ENCODE results near the gene STAG3. TPM values are rescaled to one million over a fixed set of nuclear protein-coding genes. Genes with fewer than 3 reads are reported as not detected.
A peak's percentile ranks its signal among the peaks of the same experiment; 100 is the strongest.
"Not testable (repeated sequence)": the region's sequence is repeated elsewhere in the genome, so short reads cannot be mapped to it uniquely, and the experiment has no call there.

The STAG3 gene
- total RNA-seq, 2 experiments from 2014 or later: 16.5 to 20.6 TPM

DNA sequence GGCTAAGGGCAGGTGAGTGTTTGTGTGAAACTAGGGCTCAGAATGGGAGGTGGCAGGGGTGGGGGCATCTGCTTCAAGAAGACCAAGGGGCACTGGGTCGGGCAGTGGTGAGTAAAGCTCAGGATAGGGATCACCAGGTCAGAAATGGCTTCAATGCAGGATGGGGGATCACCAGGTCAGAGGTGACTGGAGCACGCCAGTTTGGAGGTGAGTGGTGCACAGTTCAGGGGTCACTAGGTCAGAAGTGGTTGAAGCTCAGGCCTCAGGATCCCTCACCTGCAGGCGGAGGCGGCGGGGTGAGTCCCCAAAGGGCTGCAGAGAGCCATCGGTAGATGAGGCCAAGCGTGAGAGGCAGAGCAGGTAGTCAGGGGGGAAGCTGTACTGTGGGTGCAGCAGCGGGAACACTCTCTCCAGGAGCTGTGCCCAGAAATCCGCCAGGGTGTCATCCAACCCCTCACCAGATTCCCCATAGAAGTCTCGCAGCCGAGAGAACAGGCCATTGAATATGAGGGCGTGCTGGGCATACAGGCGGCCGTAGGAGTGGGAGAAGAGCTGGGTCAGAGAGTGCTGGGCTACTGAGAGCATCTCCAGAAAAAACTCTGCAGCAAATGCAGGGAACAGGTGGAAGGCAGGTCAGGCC lies 2.3 kb upstream of the STAG3 start:
- peaks cover 26% of the 10 kb centered on the region for H3K27me3 Mint-ChIP-seq (ENCODE audit: low read depth)
- ATAC-seq: no peak
- peak overlapping the region; percentile 5 for H3K27ac Mint-ChIP-seq
- DNase-seq: no peak
- H3K36me3 Mint-ChIP-seq (ENCODE audit: low read depth): peaks cover 6% of the 10 kb centered on the region
- ChIA-PET POLR2A (interaction anchor here (1.5 kb wide), 1 partner anchor 9 kb away, joined by 4 read pairs; no protein-coding TSS in a partner anchor), CTCF (interaction anchor here (0.6 to 2.5 kb wide), 3 partner anchors 15 to 43 kb away, joined by 3 to 10 read pairs (median 4); partner anchors contain the start of gene LAMTOR4)
- no peaks in the 10 kb centered on the region for H3K9me3 Mint-ChIP-seq (ENCODE audit: insufficient read depth)
- H3K4me3 Mint-ChIP-seq: no peak overlapping the region
- peaks cover 40% of the 10 kb centered on the region for H3K4me1 Mint-ChIP-seq (ENCODE audit: low read depth)

GRCh38 chr7:100176096-100177044 lies 1.3 kb upstream of the STAG3 start:
- peak overlapping the region; percentile 3 for H3K27ac Mint-ChIP-seq

DNA sequence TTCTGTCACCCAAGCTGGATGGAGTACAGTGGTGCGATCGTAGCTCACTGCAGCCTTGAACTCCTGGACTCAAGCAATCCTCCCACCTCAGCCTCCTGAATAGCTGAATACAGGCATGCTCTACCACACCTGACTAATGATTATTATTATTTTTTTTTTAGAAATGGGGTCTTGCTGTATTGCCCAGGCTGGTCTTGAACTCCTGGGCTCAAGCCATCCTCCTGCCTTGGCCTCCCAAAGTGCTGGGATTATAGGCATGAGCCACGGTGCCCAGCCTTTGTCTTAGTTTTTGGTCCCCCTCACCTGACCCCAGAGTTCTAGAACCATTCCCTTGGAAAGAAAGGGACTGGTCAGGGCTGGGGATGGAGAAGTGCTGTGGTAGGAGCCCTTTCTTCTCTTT lies 2.4 kb downstream of the STAG3 start:
- H3K36me3 Mint-ChIP-seq (ENCODE audit: low read depth); DNase-seq; H3K9me3 Mint-ChIP-seq (ENCODE audit: insufficient read depth); ATAC-seq: not testable (repeated sequence)
- ChIA-PET POLR2A (interaction anchor here (1.0 to 1.3 kb wide), 4 partner anchors 15 to 38 kb away, joined by 3 to 5 read pairs (median 4); no protein-coding TSS in a partner anchor), CTCF (interaction anchor here (0.7 to 5.8 kb wide), 8 partner anchors 9 to 48 kb away, joined by 3 to 51 read pairs (median 7); partner anchors contain the start of gene GAL3ST4)
- H3K27me3 Mint-ChIP-seq (ENCODE audit: low read depth): peaks cover 13% of the 10 kb centered on the region
- H3K4me3 Mint-ChIP-seq: peak overlapping the region; percentile 57
- H3K4me1 Mint-ChIP-seq (ENCODE audit: low read depth): peaks cover 60% of the 10 kb centered on the region
- peak overlapping the region; percentile 90 for H3K27ac Mint-ChIP-seq

More at GRCh38 chr7:100176096-100177044, 1.3 kb upstream of the STAG3 start:
- ATAC-seq (no peak), DNase-seq (no peak)
- POLR2A ChIA-PET: interaction anchor here (0.9 to 1.7 kb wide), 4 partner anchors 8 to 41 kb away, joined by 3 to 5 read pairs (median 4); partner anchors contain the start of genes GAL3ST4 and LAMTOR4
- Mint-ChIP-seq H3K4me3 (peak overlapping the region; percentile 77), H3K27me3 (ENCODE audit: low read depth) (peaks cover 21% of the 10 kb centered on the region), H3K4me1 (ENCODE audit: low read depth) (peaks cover 42% of the 10 kb centered on the region), H3K36me3 (ENCODE audit: low read depth) (peaks cover 8% of the 10 kb centered on the region), H3K9me3 (ENCODE audit: insufficient read depth) (no peaks in the 10 kb centered on the region)
- CTCF ChIA-PET: interaction anchor here (1.2 to 5.8 kb wide), 9 partner anchors 8 to 46 kb away, joined by 3 to 51 read pairs (median 6); partner anchors contain the start of gene GAL3ST4

- Mint-ChIP-seq H3K4me1 (ENCODE audit: low read depth) (peaks cover 48% of the 10 kb centered on the region), H3K27ac (peak overlapping the region; percentile 60)
- not testable (repeated sequence) for H3K4me3 Mint-ChIP-seq; H3K27me3 Mint-ChIP-seq (ENCODE audit: low read depth); DNase-seq; ATAC-seq; H3K9me3 Mint-ChIP-seq (ENCODE audit: insufficient read depth); H3K36me3 Mint-ChIP-seq (ENCODE audit: low read depth)
- CTCF ChIA-PET: interaction anchor here (0.7 to 5.8 kb wide), 5 partner anchors 7 to 50 kb away, joined by 3 to 51 read pairs (median 14); no protein-coding TSS in a partner anchor
- POLR2A ChIA-PET: interaction anchor here (1.8 to 1.9 kb wide), 2 partner anchors 11 to 39 kb away, joined by 4 to 6 read pairs; no protein-coding TSS in a partner anchor
Measured at GRCh38 chr7:100182616-100183015, 4.9 kb downstream of the STAG3 start.

- DNase-seq; H3K27me3 Mint-ChIP-seq (ENCODE audit: low read depth); H3K9me3 Mint-ChIP-seq (ENCODE audit: insufficient read depth); H3K36me3 Mint-ChIP-seq (ENCODE audit: low read depth); ATAC-seq; H3K4me3 Mint-ChIP-seq; H3K27ac Mint-ChIP-seq: not testable (repeated sequence)
- H3K4me1 Mint-ChIP-seq (ENCODE audit: low read depth): peaks cover 44% of the 10 kb centered on the region
- POLR2A ChIA-PET: interaction anchor here (1.9 kb wide), 1 partner anchor 39 kb away, joined by 4 read pairs; no protein-coding TSS in a partner anchor
- CTCF ChIA-PET: interaction anchor here (2.5 kb wide), 2 partner anchors 34 to 50 kb away, joined by 14 to 15 read pairs; no protein-coding TSS in a partner anchor
Measured at GRCh38 chr7:100183090-100183489, 5.4 kb downstream of the STAG3 start.

DNA sequence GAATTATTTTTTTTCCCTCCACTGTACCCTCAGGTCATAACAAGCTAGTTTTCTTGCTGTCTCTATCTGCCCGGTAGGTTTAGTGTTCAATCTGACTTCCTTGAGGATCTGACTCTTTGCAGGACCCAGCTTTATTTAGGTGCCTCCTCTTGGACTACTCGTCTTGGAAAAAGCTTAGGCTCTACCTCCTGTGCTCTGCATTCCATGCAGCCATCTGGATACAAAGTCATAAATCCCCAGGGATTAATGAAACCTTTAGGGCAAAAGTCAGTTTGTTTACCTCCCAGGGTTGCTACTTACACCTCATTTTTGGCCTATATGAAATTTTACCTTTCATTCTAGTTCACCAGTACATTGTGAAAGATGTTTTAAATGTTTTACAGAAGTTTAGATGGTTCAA lies 8.0 kb downstream of the STAG3 start:
- Mint-ChIP-seq H3K27ac (no peak overlapping the region), H3K9me3 (ENCODE audit: insufficient read depth) (no peaks in the 10 kb centered on the region), H3K4me3 (no peak overlapping the region), H3K36me3 (ENCODE audit: low read depth) (peaks cover 2% of the 10 kb centered on the region), H3K4me1 (ENCODE audit: low read depth) (peaks cover 41% of the 10 kb centered on the region), H3K27me3 (ENCODE audit: low read depth) (no peaks in the 10 kb centered on the region)
- DNase-seq: no peak
- ChIA-PET POLR2A (interaction anchor here (1.0 kb wide), 2 partner anchors 34 to 221 kb away, joined by 3 read pairs; partner anchors contain the start of gene PVRIG), CTCF (interaction anchor here (1.0 to 2.0 kb wide), 5 partner anchors 9 to 222 kb away, joined by 3 to 9 read pairs (median 5); no protein-coding TSS in a partner anchor)
- no peak for ATAC-seq

DNA sequence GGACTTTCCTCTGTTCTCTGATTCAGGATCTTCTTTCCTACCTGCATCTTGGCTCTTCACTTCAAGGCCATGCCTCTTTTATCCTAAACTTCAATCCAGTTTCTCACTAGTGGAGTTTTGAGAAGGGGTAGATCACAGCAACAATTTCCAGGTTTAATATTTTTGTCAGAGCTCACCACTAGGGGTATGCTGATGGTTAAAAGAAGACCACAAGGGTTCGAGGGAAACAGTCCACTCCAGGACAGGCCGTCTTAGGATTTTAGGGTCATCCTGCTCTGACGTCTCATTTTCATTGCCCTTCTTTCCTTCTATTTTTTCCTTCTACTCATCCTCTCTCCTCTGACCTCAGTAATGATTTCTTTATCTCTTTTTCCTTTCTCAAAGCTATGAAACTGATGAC lies 11.3 kb downstream of the STAG3 start:
- H3K4me3 Mint-ChIP-seq: no peak overlapping the region
- no peaks in the 10 kb centered on the region for H3K9me3 Mint-ChIP-seq (ENCODE audit: insufficient read depth)
- H3K27ac Mint-ChIP-seq: peak overlapping the region; percentile 32
- POLR2A ChIA-PET: interaction anchor here (1.2 to 2.2 kb wide), 2 partner anchors 20 to 32 kb away, joined by 3 to 14 read pairs; no protein-coding TSS in a partner anchor
- CTCF ChIA-PET: interaction anchor here (1.7 to 3.9 kb wide), 5 partner anchors 10 to 57 kb away, joined by 4 to 102 read pairs (median 52); partner anchors contain the start of genes GPC2, PVRIG and STAG3
- ATAC-seq (no peak), DNase-seq (no peak)
- H3K36me3 Mint-ChIP-seq (ENCODE audit: low read depth): peaks cover 4% of the 10 kb centered on the region
- H3K27me3 Mint-ChIP-seq (ENCODE audit: low read depth): no peaks in the 10 kb centered on the region
- H3K4me1 Mint-ChIP-seq (ENCODE audit: low read depth): peaks cover 29% of the 10 kb centered on the region

GRCh38 chr7:100190048-100190711 lies 12.5 kb downstream of the STAG3 start:
- Mint-ChIP-seq H3K27ac (peak overlapping the region; percentile 75), H3K9me3 (ENCODE audit: insufficient read depth) (no peaks in the 10 kb centered on the region), H3K4me3 (no peak overlapping the region), H3K4me1 (ENCODE audit: low read depth) (peaks cover 31% of the 10 kb centered on the region), H3K36me3 (ENCODE audit: low read depth) (peaks cover 4% of the 10 kb centered on the region), H3K27me3 (ENCODE audit: low read depth) (no peaks in the 10 kb centered on the region)
- DNase-seq (no peak), ATAC-seq (peak; percentile 81)
- ChIA-PET CTCF (interaction anchor here (0.7 to 3.9 kb wide), 25 partner anchors 9 to 366 kb away, joined by 3 to 102 read pairs (median 5); partner anchors contain the start of genes GAL3ST4, GPC2, LAMTOR4 and MEPCE), POLR2A (interaction anchor here (0.6 to 2.2 kb wide), 5 partner anchors 19 to 43 kb away, joined by 3 to 14 read pairs (median 5); partner anchors contain the start of gene PVRIG)

DNA sequence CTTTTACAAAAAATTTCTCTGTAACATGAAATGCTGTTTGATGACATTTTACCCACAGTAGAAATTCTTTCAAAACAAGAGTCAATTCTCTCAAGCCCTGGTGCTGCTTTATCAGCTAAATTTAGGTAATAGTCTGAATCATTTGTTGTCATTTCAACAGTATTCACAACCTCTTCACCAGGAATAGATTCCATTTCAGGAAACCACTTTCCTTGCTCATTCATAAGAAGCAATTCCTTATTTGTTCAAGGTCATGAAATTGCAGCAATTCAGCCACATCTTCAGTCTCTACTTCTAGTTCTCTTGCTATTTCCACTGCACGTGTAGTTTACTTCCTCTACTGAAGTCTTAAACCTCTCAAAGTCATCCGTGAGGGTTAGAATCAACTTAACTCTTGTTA lies 14.1 kb downstream of the STAG3 start:
- H3K9me3 Mint-ChIP-seq (ENCODE audit: insufficient read depth): no peaks in the 10 kb centered on the region
- CTCF ChIA-PET: interaction anchor here (1.3 to 1.5 kb wide), 2 partner anchors 10 to 26 kb away, joined by 3 to 6 read pairs; no protein-coding TSS in a partner anchor
- no peaks in the 10 kb centered on the region for H3K27me3 Mint-ChIP-seq (ENCODE audit: low read depth)
- H3K4me1 Mint-ChIP-seq (ENCODE audit: low read depth): peaks cover 37% of the 10 kb centered on the region
- DNase-seq (no peak), ATAC-seq (no peak)
- POLR2A ChIA-PET: no interaction called here
- H3K36me3 Mint-ChIP-seq (ENCODE audit: low read depth): peaks cover 6% of the 10 kb centered on the region
- H3K27ac Mint-ChIP-seq: no peak overlapping the region
- H3K4me3 Mint-ChIP-seq: no peak overlapping the region

- H3K9me3 Mint-ChIP-seq (ENCODE audit: insufficient read depth); H3K36me3 Mint-ChIP-seq (ENCODE audit: low read depth); DNase-seq; ATAC-seq; H3K27me3 Mint-ChIP-seq (ENCODE audit: low read depth); H3K27ac Mint-ChIP-seq; H3K4me3 Mint-ChIP-seq: not testable (repeated sequence)
- ChIA-PET POLR2A (interaction anchor here (1.4 kb wide), 1 partner anchor 18 kb away, joined by 3 read pairs; no protein-coding TSS in a partner anchor), CTCF (interaction anchor here (0.7 to 1.5 kb wide), 4 partner anchors 10 to 62 kb away, joined by 3 to 6 read pairs (median 3); no protein-coding TSS in a partner anchor)
- peaks cover 37% of the 10 kb centered on the region for H3K4me1 Mint-ChIP-seq (ENCODE audit: low read depth)
Measured at GRCh38 chr7:100192281-100192862, 14.7 kb downstream of the STAG3 start.
